IPS-NIHi7 (cell line): ENCODE results near the gene CLPSL2.
"Not testable (repeated sequence)": the region's sequence is repeated elsewhere in the genome, so short reads cannot be mapped to it uniquely, and the experiment has no call there.

Source experiments
- DNase-seq: peaks from one replicate; pipeline ENCODE4 v3.0.0; 2012; ENCODE audit warnings: mixed read lengths; ENCODE audit errors: extremely low spot score

CLPSL2 gene, protein sequence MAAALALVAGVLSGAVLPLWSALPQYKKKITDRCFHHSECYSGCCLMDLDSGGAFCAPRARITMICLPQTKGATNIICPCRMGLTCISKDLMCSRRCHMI

GRCh38 chr6:35776364-35777215 lies at the start of gene CLPSL2:
Gene CLPSL2 (plus strand): TSS chr6:35776598. CDS start chr6:35776619, 21 bp downstream.
- DNase-seq: peak; percentile 72

GRCh38 chr6:35727231-35727934 lies 49.0 kb upstream of the CLPSL2 start:
- DNase-seq: peak; percentile 79

GRCh38 chr6:35727935-35728682 lies 48.3 kb upstream of the CLPSL2 start:
- peak; percentile 65 for DNase-seq

DNA sequence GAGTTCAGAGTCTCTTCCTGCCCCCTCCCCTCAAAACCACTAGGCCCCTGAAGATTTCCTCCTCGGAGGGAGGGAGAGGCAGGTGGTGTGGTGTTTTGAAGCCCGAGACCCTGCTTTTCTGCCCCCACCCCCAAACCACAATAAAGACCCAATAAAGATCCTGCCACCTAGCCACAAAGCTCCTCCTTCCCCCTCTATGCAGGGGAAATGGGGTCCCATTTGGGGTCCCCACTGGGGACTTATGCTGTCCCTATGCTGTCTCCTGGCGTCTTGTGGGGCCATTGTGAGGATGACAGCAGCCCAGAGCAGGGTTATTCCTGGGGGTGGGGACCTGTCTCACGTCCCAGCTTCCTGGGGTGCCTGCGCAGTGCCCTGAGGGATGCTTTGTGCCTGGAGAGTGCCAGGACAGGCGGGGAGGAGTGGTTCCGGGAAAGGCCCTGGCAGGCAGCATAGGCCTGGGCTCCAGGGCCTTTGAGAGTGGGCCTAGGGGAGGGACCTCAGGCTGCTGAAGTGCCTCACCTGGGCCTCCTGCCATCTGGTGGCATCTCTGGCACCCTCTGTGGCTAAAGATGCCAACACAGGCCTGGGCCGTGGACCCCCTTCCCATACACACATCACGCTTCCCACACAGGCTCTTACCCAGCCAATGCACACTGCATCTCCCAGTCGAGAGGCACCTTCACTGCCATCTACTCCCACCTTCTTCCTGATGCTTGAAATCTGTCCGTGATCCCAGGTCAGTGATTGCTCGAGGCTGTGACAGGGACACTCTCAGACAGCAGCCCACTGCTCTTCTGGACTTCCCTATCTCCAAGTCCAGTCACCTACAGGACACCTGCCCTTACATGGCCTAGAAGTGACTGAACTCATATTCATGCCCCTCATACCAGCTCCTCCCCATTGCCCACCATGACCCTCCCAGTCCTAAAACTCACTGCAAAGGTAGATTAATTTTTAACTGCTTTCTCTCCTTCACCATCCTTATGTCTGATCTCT lies 47.4 kb upstream of the CLPSL2 start:
- DNase-seq: no peak

GRCh38 chr6:35729722-35730121 lies 46.7 kb upstream of the CLPSL2 start:
- no peak for DNase-seq

DNA sequence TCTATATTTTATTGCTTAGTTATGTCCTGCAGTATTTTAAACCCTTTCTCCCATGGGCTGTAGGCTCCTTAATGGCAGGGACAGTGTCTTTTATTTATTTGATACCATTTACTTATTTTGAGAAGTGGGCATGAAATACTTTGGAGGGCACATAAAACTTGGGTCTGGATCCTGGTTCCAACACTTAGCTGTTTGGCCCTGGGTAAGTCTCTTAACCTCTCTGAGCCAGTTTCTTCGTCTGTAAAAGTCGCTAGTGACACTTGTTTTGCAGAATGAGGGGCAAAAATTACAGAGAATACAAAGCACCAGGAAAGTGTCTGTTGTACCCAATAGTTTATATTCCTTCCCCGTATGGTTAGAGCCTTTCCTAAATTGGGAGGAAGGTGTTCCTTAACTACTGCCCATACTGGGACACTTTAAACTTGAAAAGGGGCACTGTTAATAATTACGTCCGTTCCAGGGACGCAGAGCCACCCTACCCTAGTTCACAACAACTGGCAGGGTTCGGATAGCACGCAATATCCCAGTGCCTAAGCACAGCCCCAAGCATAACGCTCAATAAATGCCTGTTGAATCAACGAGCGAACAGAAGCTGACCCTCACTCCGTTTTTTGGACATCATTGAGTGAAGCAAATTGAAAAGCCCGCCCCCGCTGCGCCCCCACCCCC lies 45.5 kb upstream of the CLPSL2 start:
- no peak for DNase-seq

DNA sequence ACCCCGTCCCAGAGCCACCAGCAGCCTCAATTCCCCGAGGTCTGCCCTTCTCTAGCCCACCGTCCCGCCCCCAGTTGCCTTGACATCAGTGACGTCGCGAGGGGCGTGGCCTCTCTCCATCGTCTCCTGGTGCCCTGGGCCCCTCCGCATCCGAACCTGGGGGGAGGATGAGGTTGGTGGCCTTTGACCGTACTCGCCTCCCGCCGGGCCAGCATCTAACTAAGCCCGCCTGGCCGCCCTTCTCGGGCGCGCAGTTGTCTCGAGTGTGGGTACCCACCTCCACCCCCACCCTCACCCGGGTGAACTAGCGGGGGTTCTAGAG lies 45.0 kb upstream of the CLPSL2 start:
- peak; percentile 91 for DNase-seq

DNA sequence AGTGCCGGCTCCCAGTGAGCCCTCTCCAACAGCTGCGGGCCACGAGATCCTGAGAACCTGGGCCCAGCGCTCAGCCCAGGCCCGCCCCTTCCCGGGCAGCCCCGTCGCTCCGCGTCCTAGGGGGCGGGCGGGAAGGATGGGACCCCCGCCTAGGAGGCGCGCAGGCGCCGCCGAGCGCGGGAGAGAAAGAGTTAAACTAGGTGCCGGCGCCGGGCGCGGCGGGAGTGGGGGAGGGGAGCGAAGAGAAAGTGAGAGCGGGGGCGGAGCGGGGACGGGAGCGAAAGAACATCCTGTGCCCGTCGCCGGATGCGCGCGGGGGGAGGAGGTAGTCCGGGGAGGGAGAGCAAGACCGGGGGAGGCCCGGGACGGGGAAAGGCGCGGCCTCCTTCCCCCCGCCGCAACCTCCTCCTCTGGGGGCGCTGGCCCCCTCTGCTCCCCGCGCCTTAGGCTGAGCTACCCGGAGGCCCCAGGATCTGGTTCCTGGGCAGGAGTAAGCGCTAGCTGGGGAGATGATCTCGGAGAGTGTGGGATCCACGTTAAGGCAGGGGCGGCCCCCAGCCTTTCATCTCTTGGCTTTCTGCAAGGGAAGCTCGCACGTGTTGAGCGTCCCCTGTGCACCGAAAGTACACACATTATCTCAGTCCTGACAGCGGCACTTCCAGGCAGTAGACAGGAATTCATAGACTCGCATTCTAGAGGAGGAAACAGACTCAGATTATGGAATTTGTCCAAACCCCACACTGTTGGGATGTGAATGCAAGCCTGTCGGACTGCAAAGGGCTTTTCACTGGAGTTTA lies 44.5 kb upstream of the CLPSL2 start:
- DNase-seq: peak; percentile 85

DNA sequence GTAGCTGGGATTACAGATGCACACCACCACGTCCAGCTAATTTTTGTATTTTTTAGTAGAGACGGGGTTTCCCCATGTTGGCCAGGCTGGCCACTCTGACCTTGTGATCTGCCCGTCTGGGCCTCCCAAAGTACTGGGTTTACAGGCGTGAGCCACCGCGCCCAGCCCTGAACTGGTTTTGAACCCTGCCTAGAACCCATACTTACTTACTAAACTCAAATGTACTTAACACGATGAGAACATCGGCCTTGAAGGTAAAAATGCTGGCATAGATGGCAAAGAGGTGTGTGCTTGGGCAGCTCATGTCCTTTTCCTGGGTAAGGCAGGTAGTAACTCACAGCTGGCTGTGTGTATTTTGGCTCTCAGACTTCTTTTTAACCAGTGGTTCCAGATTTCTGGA lies 42.8 kb upstream of the CLPSL2 start:
- no peak for DNase-seq

DNA sequence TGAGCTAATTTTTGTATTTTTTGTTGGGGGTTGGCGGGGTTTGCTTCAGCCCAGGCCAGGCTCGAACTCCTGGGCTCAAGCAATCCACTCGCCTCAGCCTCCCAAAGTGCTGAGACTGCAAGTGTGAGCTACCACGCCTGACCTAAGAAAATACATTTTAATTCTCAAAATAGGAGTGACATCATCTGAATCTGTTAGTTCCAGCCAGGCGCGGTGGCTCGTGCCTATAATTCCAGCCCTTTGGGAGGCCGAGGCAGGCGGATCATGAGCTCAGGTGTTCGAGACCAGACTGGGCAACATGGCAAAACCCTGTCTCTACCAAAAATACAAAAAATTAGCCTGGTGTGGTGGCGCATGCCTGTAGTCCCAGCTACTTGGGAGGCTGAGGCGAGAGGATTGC lies 42.1 kb upstream of the CLPSL2 start:
- not testable (repeated sequence) for DNase-seq

- DNase-seq: no peak
These were observed 40.9 kb upstream of the CLPSL2 start for GRCh38 chr6:35735452-35735851.

- peak; percentile 79 for DNase-seq
These were observed 40.0 kb upstream of the CLPSL2 start for GRCh38 chr6:35736253-35736894.

DNA sequence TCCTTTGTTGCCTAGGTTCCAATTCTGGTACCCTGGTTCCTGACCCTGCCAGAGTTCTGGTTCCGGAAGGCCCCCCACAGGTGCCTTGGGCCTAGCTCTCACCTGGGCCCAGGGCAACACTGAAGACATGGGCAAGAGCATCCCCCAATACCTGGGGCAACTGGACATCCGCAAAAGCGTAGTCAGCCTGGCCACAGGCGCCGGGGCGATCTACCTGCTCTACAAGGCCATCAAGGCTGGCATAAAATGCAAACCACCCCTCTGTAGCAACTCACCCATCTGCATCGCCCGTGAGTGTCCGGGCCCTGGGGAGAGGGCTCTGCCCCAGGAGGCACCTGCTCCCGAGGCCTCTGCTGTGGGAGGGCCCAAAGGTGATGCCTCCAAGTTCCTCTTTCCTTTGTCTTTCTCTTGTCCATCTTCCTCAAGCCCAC lies 39.4 kb upstream of the CLPSL2 start, which contains the start of gene ARMC12:
ARMC12 (plus strand) TSS at position 51 of the 431 bp plus-strand sequence; CDS start at position 128, 77 bp downstream.
- no peak for DNase-seq

DNA sequence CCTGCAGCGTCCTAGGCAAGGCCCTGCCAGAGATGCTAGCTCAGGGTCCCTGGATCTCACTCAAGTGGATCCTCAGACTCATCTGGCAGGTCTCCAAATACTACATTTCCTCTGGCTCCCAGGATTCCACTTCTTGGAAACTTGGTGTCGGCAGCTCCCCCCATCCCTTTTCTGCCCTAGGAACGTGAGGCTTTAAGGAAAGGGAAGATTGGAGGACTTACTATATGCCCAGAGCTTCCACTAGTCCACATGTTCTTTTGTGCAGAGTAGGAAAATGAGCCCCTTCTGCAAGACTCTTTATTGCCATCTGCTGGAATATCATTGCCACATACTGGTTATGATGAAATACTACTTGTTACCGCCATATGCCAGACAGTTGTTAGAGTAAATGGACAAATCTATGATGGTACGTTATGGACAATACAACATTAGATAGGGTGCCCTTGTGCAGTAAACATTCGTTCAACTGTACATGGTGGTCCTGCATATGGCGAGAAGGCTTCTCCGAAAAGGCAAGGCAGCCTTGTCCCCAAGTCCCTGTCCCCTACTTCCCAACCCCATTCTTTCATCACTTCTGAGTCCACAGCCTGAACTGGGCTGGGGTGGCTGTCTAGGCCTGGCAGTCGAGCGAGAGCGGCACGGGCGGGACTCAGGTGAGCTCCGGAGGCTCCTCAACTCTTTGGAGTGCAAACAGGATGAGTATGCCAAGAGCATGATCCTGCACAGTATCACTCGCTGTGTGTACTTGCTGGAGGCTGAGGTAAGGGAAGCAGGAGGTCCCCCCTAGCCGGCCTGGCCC lies 38.8 kb upstream of the CLPSL2 start:
- no peak for DNase-seq

DNA sequence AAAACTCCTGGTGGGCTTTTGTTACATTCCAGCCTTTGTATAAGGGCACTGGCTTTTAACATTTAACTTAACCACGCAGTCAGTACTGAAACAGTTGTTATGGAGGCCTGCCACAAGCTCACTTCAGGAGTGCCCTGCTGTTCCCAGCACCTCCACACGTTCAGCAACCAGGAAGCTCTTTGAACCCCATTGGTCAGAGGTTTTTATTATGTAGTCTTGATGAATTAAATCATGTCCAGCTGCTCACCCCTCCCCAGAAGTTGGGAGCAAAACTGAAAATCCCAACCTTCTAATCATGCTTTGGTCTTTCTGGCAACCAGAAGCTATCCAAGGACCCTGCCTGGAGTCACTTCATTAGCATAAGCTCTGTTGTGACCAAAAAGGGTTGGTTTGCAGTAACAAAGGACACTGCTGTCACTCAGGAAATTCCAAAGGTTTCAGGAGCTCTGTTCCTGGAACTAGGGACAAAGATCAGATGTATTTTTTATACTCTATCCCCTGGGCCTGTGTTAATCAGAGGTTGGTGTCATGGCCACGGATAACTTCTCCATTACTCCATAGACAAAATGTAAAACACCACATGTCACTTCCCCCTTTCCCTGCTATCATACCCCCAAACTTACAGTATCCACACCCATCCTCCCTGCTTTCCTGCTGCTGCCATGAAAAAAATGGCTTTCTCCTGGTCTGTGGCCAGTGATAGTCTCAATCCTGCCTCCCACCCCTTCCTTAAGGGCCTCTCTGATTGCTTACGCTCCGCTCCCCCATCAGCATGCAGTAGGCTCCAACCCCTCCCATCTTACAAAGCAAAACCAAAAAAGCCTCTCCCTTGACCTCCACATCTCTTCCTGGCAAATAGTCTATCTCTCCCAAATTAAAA lies 36.5 kb upstream of the CLPSL2 start:
- DNase-seq: no peak

- DNase-seq: no peak
These were observed 33.6 kb upstream of the CLPSL2 start for GRCh38 chr6:35742842-35743241.

GRCh38 chr6:35745509-35745908 lies 30.9 kb upstream of the CLPSL2 start:
- no peak for DNase-seq
